HCT116 (cell line): ENCODE data around the gene UBE2E2. TPM values are rescaled to one million over a fixed set of nuclear protein-coding genes. Genes with fewer than 3 reads are reported as not detected.
"Not testable (repeated sequence)": the region's sequence is repeated elsewhere in the genome, so short reads cannot be mapped to it uniquely, and the experiment has no call there.

Source experiments
- ATAC-seq: fragments of 200-7000 bp; cut with Tn5 transposase; 2 replicates; pipeline ENCODE4 v1.9.1; 2020; ENCODE audit warnings: mild to moderate bottlenecking, moderate library complexity
- BruUV-seq: library from RNA; stranded (reverse); fragments of 400-500 nt; replicated peaks from 2 replicates; lab custom pipeline; 2021; lab: Mats Ljungman, UMichigan
- CTCF ChIA-PET: fragments of 300-600 bp; sonication (Branson Sonifier 250); formaldehyde crosslinking; loops from one replicate; lab custom pipeline; 2021; ENCODE audit warnings: antibody characterized with exemption; lab: Charles Lee
- POLR2A ChIA-PET: fragments of 300-600, 350-600 bp; sonication (Branson Sonifier 250); formaldehyde crosslinking; loops from one replicate; lab custom pipeline; 2021; ENCODE audit warnings: antibody characterized with exemption; lab: Charles Lee
- RAD21 ChIA-PET, 2 experiments: fragments of 300-600 bp; sonication (Branson Sonifier 250); formaldehyde crosslinking; loops; one replicate each; lab custom pipeline; 2023; ENCODE audit warnings: low total read pairs in 2 of 2; ENCODE audit not compliant: uncharacterized antibody in 2 of 2, unreplicated experiment in 2 of 2, low non-redundant PET in 1 of 2; lab: Charles Lee
- DNase-seq: peaks from one replicate; pipeline ENCODE4 v3.0.0-alpha.2; 2010; ENCODE audit warnings: low read depth, low spot score
- H2AFZ ChIP-seq: fragments of 200-600 bp; shearing (Covaris generic), sonication (generic); 2 replicates; pipeline ENCODE4 v1.6.1; 2017; ENCODE audit warnings: low read depth, mixed run types, mixed read lengths, antibody characterized with exemption, low read length; ENCODE audit not compliant: poor library complexity, severe bottlenecking
- H3K27ac ChIP-seq: 2 replicates; pipeline ENCODE4 v1.5.1; 2012; ENCODE audit warnings: low read depth, low read length
- H3K27me3 ChIP-seq: fragments of 200-600 bp; sonication (generic); 2 replicates; pipeline ENCODE4 v1.6.1; 2016; ENCODE audit warnings: mixed run types, low read length, mixed read lengths; ENCODE audit not compliant: insufficient read depth
- H3K36me3 ChIP-seq, 2 experiments: fragments of 200-500 bp in 1 of 2; fragments of 200-600 bp in 1 of 2; sonication (Bioruptor generic) in 1 of 2; sonication (generic) in 1 of 2; 2 replicates each; pipeline versions ENCODE4 v1.5.1 to v1.6.1; 2014 to 2016; ENCODE audit warnings: low read length in 2 of 2, inconsistent platforms in 1 of 2, mixed read lengths in 1 of 2, mixed run types in 1 of 2; ENCODE audit not compliant: insufficient read depth in 2 of 2, control insufficient read depth in 1 of 2
- H3K4me1 ChIP-seq, 2 experiments: fragments of 200-600 bp in 1 of 2; sonication (generic) in 1 of 2; 2 replicates each; pipeline versions ENCODE4 v1.5.1 to v1.6.1; 2012 to 2017; ENCODE audit warnings: low read length in 2 of 2, inconsistent platforms in 1 of 2, mild to moderate bottlenecking in 1 of 2, mixed read lengths in 1 of 2, mixed run types in 1 of 2, moderate library complexity in 1 of 2; ENCODE audit not compliant: insufficient read depth in 2 of 2, control insufficient read depth in 1 of 2
- H3K4me2 ChIP-seq: fragments of 200-600 bp; sonication (generic); 2 replicates; pipeline ENCODE4 v1.6.1; 2017; ENCODE audit warnings: mixed run types, low read length, mixed read lengths
- H3K4me3 ChIP-seq, 2 experiments: fragments of 200-600 bp in 1 of 2; sonication (generic) in 1 of 2; replicated peaks in 1 of 2; 2 replicates each; pipeline ENCODE4 v1.5.1; 2011 to 2016; ENCODE audit warnings: low read length in 2 of 2, control low read depth in 1 of 2, low read depth in 1 of 2, mild to moderate bottlenecking in 1 of 2, mixed read lengths in 1 of 2, mixed run types in 1 of 2
- H3K79me2 ChIP-seq: fragments of 200-600 bp; sonication (generic); 2 replicates; pipeline ENCODE4 v1.6.1; 2017; ENCODE audit warnings: mild to moderate bottlenecking, mixed run types, low read length, moderate library complexity, mixed read lengths; ENCODE audit not compliant: insufficient read depth
- H3K9ac ChIP-seq: fragments of 200-600 bp; sonication (generic); 2 replicates; pipeline ENCODE4 v1.6.1; 2016; ENCODE audit warnings: low read length, mixed read lengths
- H3K9me2 ChIP-seq: fragments of 200-600 bp; sonication (generic), shearing (Covaris generic); 2 replicates; pipeline ENCODE4 v1.6.1; 2017; ENCODE audit warnings: mixed run types, mild to moderate bottlenecking, moderate library complexity; ENCODE audit not compliant: insufficient read depth
- H3K9me3 ChIP-seq, 2 experiments: fragments of 200-500 bp in 1 of 2; fragments of 200-600 bp in 1 of 2; sonication (Bioruptor generic) in 1 of 2; sonication (generic) in 1 of 2; 2 replicates each; pipeline ENCODE4 v1.6.1; 2014 to 2017; ENCODE audit warnings: low read length in 2 of 2, mixed read lengths in 2 of 2, inconsistent platforms in 1 of 2, low read depth in 1 of 2, mild to moderate bottlenecking in 1 of 2, mixed run types in 1 of 2, moderate library complexity in 1 of 2; ENCODE audit not compliant: control insufficient read depth in 1 of 2, insufficient read depth in 1 of 2
- H4K20me1 ChIP-seq: fragments of 200-600 bp; sonication (generic), shearing (Covaris generic); 2 replicates; pipeline ENCODE4 v1.6.1; 2017; ENCODE audit warnings: mixed run types, mild to moderate bottlenecking, moderate library complexity; ENCODE audit not compliant: insufficient read depth
- JUND ChIP-seq: IDR thresholded peaks from 2 replicates; pipeline ENCODE4 v1.6.1; 2012
- RAD21 ChIP-seq: IDR thresholded peaks from 2 replicates; pipeline ENCODE4 v1.6.1; 2012; ENCODE audit warnings: low read depth, mild to moderate bottlenecking
- ZFX ChIP-seq: fragments of 450-650 bp; IDR thresholded peaks from 2 replicates; pipeline ENCODE4 v1.6.1; 2017
- intact Hi-C: fragments of 100-400 bp; cut with micrococcal nuclease; formaldehyde crosslinking; loops from 2 replicates; pipeline ENCODE4 v1.10.0; 2022
- total RNA-seq: library from RNA; stranded (reverse); gene quantifications from one replicate; pipeline ENCODE4 v1.2.1, GENCODE V29; 2021; ENCODE audit not compliant: unreplicated experiment
- TF ChIP-seq, protein P1 (sequence below): IDR thresholded peaks from 2 replicates; pipeline ENCODE4 v1.6.1; 2011; ENCODE audit warnings: mild to moderate bottlenecking, low read length, moderate library complexity; ENCODE audit not compliant: insufficient replicate concordance; ENCODE audit errors: extremely low read depth
- TF ChIP-seq, protein P2 (sequence below), 3 experiments: fragments of 200-600 bp in 1 of 3; sonication (generic) in 1 of 3; IDR thresholded peaks in 2 of 3; conservative IDR thresholded peaks in 1 of 3; 2 replicates each; pipeline ENCODE4 v1.5.1; 2012 to 2017; ENCODE audit warnings: low read depth in 2 of 3, low read length in 2 of 3, antibody characterized with exemption in 1 of 3, borderline replicate concordance in 1 of 3, control low read depth in 1 of 3, mild to moderate bottlenecking in 1 of 3, mixed read lengths in 1 of 3, mixed run types in 1 of 3, moderate library complexity in 1 of 3; ENCODE audit not compliant: insufficient read depth in 1 of 3

UBE2E2 gene
- total RNA-seq, 1 experiment from 2014 or later: 21.4 TPM

DNA sequence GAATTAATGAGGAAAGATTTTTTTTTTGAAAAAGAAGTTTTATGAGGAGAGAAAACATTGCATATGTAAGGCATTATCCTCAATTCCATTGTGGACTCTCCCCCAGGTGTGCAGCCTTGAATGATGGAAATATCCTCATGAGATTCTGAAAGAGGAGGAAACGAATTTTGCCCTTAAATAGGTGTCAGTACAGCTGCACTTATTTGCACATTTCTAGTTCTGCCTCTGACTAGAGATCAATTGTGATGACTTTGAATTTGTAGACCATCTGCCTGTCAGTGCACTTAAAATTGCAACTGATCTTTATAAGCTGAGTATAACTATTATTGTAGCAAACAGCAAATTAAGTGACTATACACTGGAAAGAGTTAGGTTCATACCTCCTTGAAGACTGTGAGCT, 141.8 kb downstream of the UBE2E2 start:
- no peak for ATAC-seq
- H3K9ac ChIP-seq: no peak overlapping the region
- H3K9me2 ChIP-seq: no peaks in the 10 kb centered on the region
- CTCF ChIA-PET: no interaction called here
- POLR2A ChIA-PET: no interaction called here
- H3K36me3 ChIP-seq: no peaks in the 10 kb centered on the region
- RAD21 ChIA-PET: no interaction called here
- BruUV-seq: no TSS peak
- TF ChIP-seq ZFX (no peak), RAD21 (no peak), JUND (no peak)
- TF ChIP-seq, protein P1, sequence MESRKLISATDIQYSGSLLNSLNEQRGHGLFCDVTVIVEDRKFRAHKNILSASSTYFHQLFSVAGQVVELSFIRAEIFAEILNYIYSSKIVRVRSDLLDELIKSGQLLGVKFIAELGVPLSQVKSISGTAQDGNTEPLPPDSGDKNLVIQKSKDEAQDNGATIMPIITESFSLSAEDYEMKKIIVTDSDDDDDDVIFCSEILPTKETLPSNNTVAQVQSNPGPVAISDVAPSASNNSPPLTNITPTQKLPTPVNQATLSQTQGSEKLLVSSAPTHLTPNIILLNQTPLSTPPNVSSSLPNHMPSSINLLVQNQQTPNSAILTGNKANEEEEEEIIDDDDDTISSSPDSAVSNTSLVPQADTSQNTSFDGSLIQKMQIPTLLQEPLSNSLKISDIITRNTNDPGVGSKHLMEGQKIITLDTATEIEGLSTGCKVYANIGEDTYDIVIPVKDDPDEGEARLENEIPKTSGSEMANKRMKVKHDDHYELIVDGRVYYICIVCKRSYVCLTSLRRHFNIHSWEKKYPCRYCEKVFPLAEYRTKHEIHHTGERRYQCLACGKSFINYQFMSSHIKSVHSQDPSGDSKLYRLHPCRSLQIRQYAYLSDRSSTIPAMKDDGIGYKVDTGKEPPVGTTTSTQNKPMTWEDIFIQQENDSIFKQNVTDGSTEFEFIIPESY: no peak
- TF ChIP-seq, protein P2, sequence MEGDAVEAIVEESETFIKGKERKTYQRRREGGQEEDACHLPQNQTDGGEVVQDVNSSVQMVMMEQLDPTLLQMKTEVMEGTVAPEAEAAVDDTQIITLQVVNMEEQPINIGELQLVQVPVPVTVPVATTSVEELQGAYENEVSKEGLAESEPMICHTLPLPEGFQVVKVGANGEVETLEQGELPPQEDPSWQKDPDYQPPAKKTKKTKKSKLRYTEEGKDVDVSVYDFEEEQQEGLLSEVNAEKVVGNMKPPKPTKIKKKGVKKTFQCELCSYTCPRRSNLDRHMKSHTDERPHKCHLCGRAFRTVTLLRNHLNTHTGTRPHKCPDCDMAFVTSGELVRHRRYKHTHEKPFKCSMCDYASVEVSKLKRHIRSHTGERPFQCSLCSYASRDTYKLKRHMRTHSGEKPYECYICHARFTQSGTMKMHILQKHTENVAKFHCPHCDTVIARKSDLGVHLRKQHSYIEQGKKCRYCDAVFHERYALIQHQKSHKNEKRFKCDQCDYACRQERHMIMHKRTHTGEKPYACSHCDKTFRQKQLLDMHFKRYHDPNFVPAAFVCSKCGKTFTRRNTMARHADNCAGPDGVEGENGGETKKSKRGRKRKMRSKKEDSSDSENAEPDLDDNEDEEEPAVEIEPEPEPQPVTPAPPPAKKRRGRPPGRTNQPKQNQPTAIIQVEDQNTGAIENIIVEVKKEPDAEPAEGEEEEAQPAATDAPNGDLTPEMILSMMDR (IDR thresholded peaks at IDR 0.05 in 2 of 3, conservative IDR thresholded peaks at IDR 0.05 in 1 of 3; ENCODE audit: borderline replicate concordance in 1 of 3, insufficient read depth in 1 of 3, low read depth in 2 of 3, low read length in 2 of 3): no peak
- no peak overlapping the region for H3K27ac ChIP-seq
- H3K4me3 ChIP-seq: no peak overlapping the region
- no peaks in the 10 kb centered on the region for H3K4me1 ChIP-seq
- no peaks in the 10 kb centered on the region for H4K20me1 ChIP-seq
- DNase-seq: no peak
- no peaks in the 10 kb centered on the region for H3K9me3 ChIP-seq
- H2AFZ ChIP-seq: no peak overlapping the region
- no peaks in the 10 kb centered on the region for H3K79me2 ChIP-seq
- H3K4me2 ChIP-seq: no peak overlapping the region
- peaks cover 34% of the 10 kb centered on the region for H3K27me3 ChIP-seq
- intact Hi-C loops: no loop called here

DNA sequence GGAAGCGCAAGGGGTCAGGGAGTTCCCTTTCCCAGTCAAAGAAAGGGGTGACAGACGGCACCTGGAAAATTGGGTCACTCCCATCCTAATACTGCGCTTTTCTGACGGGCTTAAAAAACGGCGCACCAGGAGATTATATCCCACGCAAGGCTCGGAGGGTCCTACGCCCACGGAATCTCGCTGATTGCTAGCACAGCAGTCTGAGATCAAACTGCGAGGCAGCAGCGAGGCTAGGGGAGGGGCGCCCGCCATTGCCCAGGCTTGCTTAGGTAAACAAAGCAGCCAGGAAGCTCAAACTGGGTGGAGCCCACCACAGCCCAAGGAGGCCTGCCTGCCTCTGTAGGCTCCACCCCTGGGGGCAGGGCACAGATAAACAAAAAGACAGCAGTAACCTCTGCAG, 146.3 kb downstream of the UBE2E2 start:
- H3K9ac ChIP-seq, H3K4me2 ChIP-seq, CTCF ChIA-PET, H3K9me3 ChIP-seq, BruUV-seq, DNase-seq, H3K36me3 ChIP-seq, H4K20me1 ChIP-seq, intact Hi-C loops, H2AFZ ChIP-seq, RAD21 ChIA-PET, H3K4me3 ChIP-seq, H3K4me1 ChIP-seq, H3K27ac ChIP-seq, POLR2A ChIA-PET, H3K79me2 ChIP-seq, H3K9me2 ChIP-seq, ATAC-seq: not testable (repeated sequence)
- H3K27me3 ChIP-seq: peaks cover 18% of the 10 kb centered on the region; the same call in 1 of the 2 replicates
